ENCODE data around the gene CCNY. TPM values are rescaled to one million over a fixed set of nuclear protein-coding genes. Genes with fewer than 3 reads are reported as not detected.

Gene CCNY
- total and polyA plus RNA-seq, 2 of the 4 experiments (the other 2 are of a cell fraction), result 38.0 to 131 TPM

DNA sequence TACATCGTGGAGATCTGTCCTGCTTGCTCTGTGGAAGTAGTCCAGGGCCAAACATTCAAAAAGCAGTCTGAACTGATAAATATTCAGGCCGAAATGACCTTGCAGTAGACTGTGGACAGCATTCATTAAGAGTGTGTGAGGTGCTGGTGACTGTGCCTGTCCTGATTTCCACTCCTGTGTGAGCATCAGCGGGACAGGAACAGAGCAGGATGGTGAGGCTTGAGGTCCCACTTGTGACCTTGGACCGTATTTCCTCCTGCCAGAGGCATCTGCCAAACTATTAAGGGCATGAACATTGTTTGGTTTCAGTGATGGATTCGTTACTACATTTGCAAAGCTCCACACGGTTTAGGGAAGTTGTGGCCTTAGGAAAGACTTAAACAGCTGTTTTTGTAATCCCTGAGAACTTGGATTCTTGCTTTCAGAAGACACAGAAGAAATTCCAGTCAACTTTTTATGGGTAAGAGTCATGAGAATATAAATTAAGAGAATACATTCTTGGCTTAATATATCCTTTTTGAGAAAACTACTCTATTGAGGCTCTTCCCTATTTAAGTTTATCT is 32.8 kb downstream of the CCNY start:
- no peak overlapping the region; a peak in 1 of 4 replicates for H4K8ac ChIP-seq (ENCODE audit: low read depth in 2 of 2, low read length in 2 of 2)

More for the DNA sequence above, 32.8 kb downstream of the CCNY start:
- Histone ChIP-seq H3K4me3 (ENCODE audit: insufficient read depth, low read depth, low read length) (no peak overlapping the region), H3K56ac (ENCODE audit: extremely low read depth, insufficient read depth, low read length) (no peak overlapping the region), H3K9ac (ENCODE audit: low read depth, low read length) (no peak overlapping the region), H3K79me1 (ENCODE audit: low read depth in 1 of 2, low read length in 2 of 2) (peaks cover 22 to 77% of the 10 kb centered on the region in 2 experiments), H2AK9ac (replicated peaks; ENCODE audit: low read depth, low read length, poor library complexity) (no peak overlapping the region), H2AK5ac (ENCODE audit: low read depth, low read length) (no peak overlapping the region), H3K27ac (ENCODE audit: insufficient read depth, low read length) (peak overlapping the region; percentile 30; the same call in 1 of the 2 replicates), H4K5ac (ENCODE audit: low read depth, low read length) (no peak overlapping the region), H3K9me1 (ENCODE audit: insufficient read depth, low read length) (peaks cover 25% of the 10 kb centered on the region), H3K4me1 (ENCODE audit: control insufficient read depth, insufficient read depth, low read length) (peaks cover 10% of the 10 kb centered on the region), H3K4me2 (ENCODE audit: low read depth, low read length) (peak overlapping the region; percentile 15; the same call in 1 of the 2 replicates), H2BK5ac (ENCODE audit: low read depth, low read length, poor library complexity, severe bottlenecking) (no peak overlapping the region), H2BK15ac (ENCODE audit: low read depth, low read length) (no peak overlapping the region), H4K91ac (ENCODE audit: insufficient read depth, low read depth, low read length) (no peak overlapping the region), H3K4ac (ENCODE audit: low read depth, low read length) (no peak overlapping the region), H2BK20ac (ENCODE audit: low read depth, low read length) (no peak overlapping the region), H3K14ac (replicated peaks; ENCODE audit: low read depth, low read length) (no peak overlapping the region), H3K18ac (ENCODE audit: low read depth, low read length) (no peak overlapping the region), H3K23ac (ENCODE audit: low read depth, low read length) (no peak overlapping the region), H3K27me3 (ENCODE audit: control insufficient read depth, insufficient read depth, low read length) (no peaks in the 10 kb centered on the region), H2BK120ac (ENCODE audit: low read depth, low read length) (no peak overlapping the region), H2AFZ (replicated peaks; ENCODE audit: low read length, poor library complexity) (peak overlapping the region; percentile 9), H4K20me1 (ENCODE audit: insufficient read depth, low read length) (peaks cover 79% of the 10 kb centered on the region), H3K9me3 (ENCODE audit: control insufficient read depth, insufficient read depth, low read length) (no peaks in the 10 kb centered on the region), H3K36me3 (ENCODE audit: control insufficient read depth, insufficient read depth, low read length) (no peaks in the 10 kb centered on the region)
- TF ChIP-seq RFX5 (IDR thresholded peaks at IDR 0.05; ENCODE audit: low read depth, low read length) (no peak), FOS (IDR thresholded peaks at IDR 0.05; ENCODE audit: low read depth, low read length) (no peak), MAFK (IDR thresholded peaks at IDR 0.05; ENCODE audit: low read depth, low read length) (no peak), POLR2A (IDR thresholded peaks at IDR 0.05; ENCODE audit: low read depth, low read length) (no peak), CEBPB (IDR thresholded peaks at IDR 0.05; ENCODE audit: low read depth, low read length) (no peak), MXI1 (IDR thresholded peaks at IDR 0.05; ENCODE audit: borderline replicate concordance, low read depth, low read length) (no peak), CHD1 (IDR thresholded peaks at IDR 0.05; ENCODE audit: low read depth, low read length) (no peak), MAZ (IDR thresholded peaks at IDR 0.05; ENCODE audit: borderline replicate concordance, low read depth, low read length) (no peak), SMC3 (IDR thresholded peaks at IDR 0.05; ENCODE audit: low read depth, low read length) (no peak), BHLHE40 (IDR thresholded peaks at IDR 0.05; ENCODE audit: low read depth, low read length) (no peak), RAD21 (IDR thresholded peaks at IDR 0.05; ENCODE audit: low read length) (no peak), NFE2L2 (IDR thresholded peaks at IDR 0.05; ENCODE audit: low read depth, low read length) (no peak), RCOR1 (IDR thresholded peaks at IDR 0.05; ENCODE audit: insufficient replicate concordance, low read length) (no peak)
- TF ChIP-seq, protein P1, sequence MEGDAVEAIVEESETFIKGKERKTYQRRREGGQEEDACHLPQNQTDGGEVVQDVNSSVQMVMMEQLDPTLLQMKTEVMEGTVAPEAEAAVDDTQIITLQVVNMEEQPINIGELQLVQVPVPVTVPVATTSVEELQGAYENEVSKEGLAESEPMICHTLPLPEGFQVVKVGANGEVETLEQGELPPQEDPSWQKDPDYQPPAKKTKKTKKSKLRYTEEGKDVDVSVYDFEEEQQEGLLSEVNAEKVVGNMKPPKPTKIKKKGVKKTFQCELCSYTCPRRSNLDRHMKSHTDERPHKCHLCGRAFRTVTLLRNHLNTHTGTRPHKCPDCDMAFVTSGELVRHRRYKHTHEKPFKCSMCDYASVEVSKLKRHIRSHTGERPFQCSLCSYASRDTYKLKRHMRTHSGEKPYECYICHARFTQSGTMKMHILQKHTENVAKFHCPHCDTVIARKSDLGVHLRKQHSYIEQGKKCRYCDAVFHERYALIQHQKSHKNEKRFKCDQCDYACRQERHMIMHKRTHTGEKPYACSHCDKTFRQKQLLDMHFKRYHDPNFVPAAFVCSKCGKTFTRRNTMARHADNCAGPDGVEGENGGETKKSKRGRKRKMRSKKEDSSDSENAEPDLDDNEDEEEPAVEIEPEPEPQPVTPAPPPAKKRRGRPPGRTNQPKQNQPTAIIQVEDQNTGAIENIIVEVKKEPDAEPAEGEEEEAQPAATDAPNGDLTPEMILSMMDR (conservative IDR thresholded peaks at IDR 0.05; ENCODE audit: low read depth, low read length), result no peak
- TF ChIP-seq, protein P2, sequence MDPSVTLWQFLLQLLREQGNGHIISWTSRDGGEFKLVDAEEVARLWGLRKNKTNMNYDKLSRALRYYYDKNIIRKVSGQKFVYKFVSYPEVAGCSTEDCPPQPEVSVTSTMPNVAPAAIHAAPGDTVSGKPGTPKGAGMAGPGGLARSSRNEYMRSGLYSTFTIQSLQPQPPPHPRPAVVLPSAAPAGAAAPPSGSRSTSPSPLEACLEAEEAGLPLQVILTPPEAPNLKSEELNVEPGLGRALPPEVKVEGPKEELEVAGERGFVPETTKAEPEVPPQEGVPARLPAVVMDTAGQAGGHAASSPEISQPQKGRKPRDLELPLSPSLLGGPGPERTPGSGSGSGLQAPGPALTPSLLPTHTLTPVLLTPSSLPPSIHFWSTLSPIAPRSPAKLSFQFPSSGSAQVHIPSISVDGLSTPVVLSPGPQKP (IDR thresholded peaks at IDR 0.05; ENCODE audit: borderline replicate concordance, low read depth, low read length), result no peak
- TF ChIP-seq, protein P3, sequence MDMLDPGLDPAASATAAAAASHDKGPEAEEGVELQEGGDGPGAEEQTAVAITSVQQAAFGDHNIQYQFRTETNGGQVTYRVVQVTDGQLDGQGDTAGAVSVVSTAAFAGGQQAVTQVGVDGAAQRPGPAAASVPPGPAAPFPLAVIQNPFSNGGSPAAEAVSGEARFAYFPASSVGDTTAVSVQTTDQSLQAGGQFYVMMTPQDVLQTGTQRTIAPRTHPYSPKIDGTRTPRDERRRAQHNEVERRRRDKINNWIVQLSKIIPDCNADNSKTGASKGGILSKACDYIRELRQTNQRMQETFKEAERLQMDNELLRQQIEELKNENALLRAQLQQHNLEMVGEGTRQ (IDR thresholded peaks at IDR 0.05; ENCODE audit: low read depth, low read length), result no peak
- in situ Hi-C loops (cut with MboI; ENCODE audit: low sequenced_read_pairs), result no loop called here
- ATAC-seq (ENCODE audit: low read depth), result peak; percentile 74
- intact Hi-C loops (cut with micrococcal nuclease), result no loop called here
- no TSS peak for BruUV-seq (replicated peaks)
- DNase-seq, result peak; percentile 36
- 39% methylated on average over 4 of the region's 6 CpGs; no CpG with 5 or more reads in 1 of the 2 experiments for WGBS, 2 experiments (ENCODE audit: extremely low coverage in 2 of 2, insufficient read length in 1 of 2)
- ChIA-PET POLR2A (ENCODE audit: unreplicated experiment) (no interaction called here), CTCF (no interaction called here)
- dilution Hi-C loops (cut with HindIII; ENCODE audit: low sequenced_read_pairs, unreplicated experiment), result no loop called here
